ENCODE measurements around the gene FAM222B.
A peak's percentile ranks its signal among the peaks of the same experiment; 100 is the strongest.

The FAM222B gene

GRCh38 chr17:28712032-28712704 lies 130.4 kb downstream of the FAM222B start:
- peak; percentile 49 for DNase-seq (ENCODE audit: low read depth)

GRCh38 chr17:28711723-28712031 lies 130.9 kb downstream of the FAM222B start, which contains the start of gene PROCA1:
PROCA1 (minus strand) TSS chr17:28711888; CDS start chr17:28711660, 228 bp downstream.
- DNase-seq (ENCODE audit: low read depth) = no peak

GRCh38 chr17:28710861-28711722 lies 131.5 kb downstream of the FAM222B start:
- DNase-seq (ENCODE audit: low read depth) = peak; percentile 78

GRCh38 chr17:28707339-28707720 lies 135.3 kb downstream of the FAM222B start:
- DNase-seq (ENCODE audit: low read depth) = no peak

- no peak for DNase-seq (ENCODE audit: low read depth)
Measured at GRCh38 chr17:28706471-28707338, 135.9 kb downstream of the FAM222B start.
